A549 treated with CpdA at 1 μM for 4 hours (cell line): ENCODE measurements around the gene DYNLT5. TPM values are rescaled to one million over a fixed set of nuclear protein-coding genes. Genes with fewer than 3 reads are reported as not detected.

ENCODE experiments used
- total RNA-seq: library from RNA; stranded (reverse); fragments of 200-300 nt; extraction: Qiagen RNA extraction; gene quantifications from 5 replicates; pipeline ENCODE4 v1.2.3, GENCODE V29; 2022; ENCODE audit warnings: low read depth

Gene DYNLT5, protein sequence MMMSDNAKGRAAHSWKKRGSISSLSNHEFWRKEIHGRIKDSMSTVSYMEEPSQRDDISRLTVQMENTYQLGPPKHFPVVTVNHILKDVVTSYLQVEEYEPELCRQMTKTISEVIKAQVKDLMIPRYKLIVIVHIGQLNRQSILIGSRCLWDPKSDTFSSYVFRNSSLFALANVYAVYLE
- not detected in 5 replicates for total RNA-seq

DNA sequence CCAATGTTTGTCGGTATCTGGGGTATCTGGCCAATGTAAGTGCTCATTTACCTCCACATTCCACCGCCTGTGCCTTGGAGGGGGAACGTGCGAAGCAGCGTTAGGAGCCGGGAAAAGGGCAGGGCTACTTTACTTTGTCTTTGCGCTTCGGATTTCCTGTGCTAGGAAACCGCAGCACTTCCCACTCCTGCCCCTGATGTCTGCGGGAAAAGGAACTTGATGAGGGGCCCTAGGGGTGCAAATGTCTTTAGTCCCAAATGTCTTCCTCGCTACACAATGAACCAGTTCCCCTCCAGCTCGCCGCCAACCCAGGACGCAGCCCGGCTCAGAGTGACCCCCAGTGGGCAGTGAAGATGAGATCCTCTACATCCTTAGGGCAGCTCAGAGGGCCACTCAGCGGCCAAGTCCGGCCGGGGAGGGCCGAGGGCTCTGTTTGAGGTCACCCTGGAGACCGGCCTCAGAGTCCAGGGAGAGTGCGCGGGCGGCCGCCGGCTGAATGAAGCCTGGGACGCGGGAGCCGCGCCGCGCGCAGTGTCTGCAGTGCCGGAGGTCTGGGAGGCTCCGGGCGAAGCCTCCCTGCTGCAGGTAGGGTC lies at the start of gene DYNLT5:
Gene DYNLT5 (plus strand): TSS at position 460 of the 593 bp plus-strand sequence. CDS start 2,200 bp downstream, outside the sequence.

Other genes with a start within 250 kb of the DYNLT5 start
- not detected in 5 replicates for gene SGIP1, start 218.3 kb upstream of the DYNLT5 start, total RNA-seq
- gene INSL5, start 48.8 kb downstream of the DYNLT5 start, total RNA-seq: not detected in 5 replicates
- gene DNAI4, start 172.4 kb downstream of the DYNLT5 start, total RNA-seq: 0.31 to 1.5 TPM (median 0.47 TPM) in 5 replicates
- 9.2 to 16.4 TPM (median 9.9 TPM) in 5 replicates for gene MIER1, start 172.5 kb downstream of the DYNLT5 start, total RNA-seq